CD4-positive, alpha-beta T cell (primary cell): ENCODE measurements around the gene PANX2. TPM values are rescaled to one million over a fixed set of nuclear protein-coding genes. Genes with fewer than 3 reads are reported as not detected.
A peak's percentile ranks its signal among the peaks of the same experiment; 100 is the strongest.

ENCODE experiments used
- ATAC-seq: fragments of 200-7000 bp; cut with Tn5 transposase; one replicate; pipeline ENCODE4 v1.10.0; 2022; ENCODE audit warnings: mild to moderate bottlenecking; ENCODE audit not compliant: poor library complexity
- CTCF ChIA-PET: fragments of 350-600 bp; sonication (Branson Sonifier 250); formaldehyde crosslinking; loops from one replicate; lab custom pipeline; 2021; ENCODE audit warnings: antibody characterized with exemption, inconsistent platforms; lab: Charles Lee
- POLR2A ChIA-PET: fragments of 350-600 bp; sonication (Branson Sonifier 250); formaldehyde crosslinking; loops from one replicate; lab custom pipeline; 2021; ENCODE audit warnings: antibody characterized with exemption, inconsistent platforms; lab: Charles Lee
- DNase-seq, 14 experiments: peaks; one replicate each; pipeline ENCODE4 v3.0.0-alpha.2; 2013 to 2020; ENCODE audit warnings: mixed read lengths in 2 of 14
- H3K27ac ChIP-seq, 2 donors: one replicate each; pipeline versions ENCODE4 v1.5.1 to v1.7.0; 2013; ENCODE audit warnings: low read length in 2 of 2, low read depth in 1 of 2, mild to moderate bottlenecking in 1 of 2
- H3K27me3 ChIP-seq, 2 experiments: 1 replicate in 1 of 2; 2 replicates in 1 of 2; pipeline versions ENCODE4 v1.6.1 to v1.7.0; 2013; ENCODE audit warnings: low read length in 2 of 2, control low read depth in 1 of 2, mild to moderate bottlenecking in 1 of 2, moderate library complexity in 1 of 2; ENCODE audit not compliant: insufficient read depth in 2 of 2, control insufficient read depth in 1 of 2
- H3K36me3 ChIP-seq: one replicate; pipeline ENCODE4 v1.6.1; 2013; ENCODE audit warnings: low read length, control low read depth; ENCODE audit not compliant: insufficient read depth
- H3K4me1 ChIP-seq: one replicate; pipeline ENCODE4 v1.6.1; 2013; ENCODE audit warnings: low read length, control low read depth; ENCODE audit not compliant: insufficient read depth
- H3K4me3 ChIP-seq: one replicate; pipeline ENCODE4 v1.5.1; 2013; ENCODE audit warnings: mild to moderate bottlenecking, low read length, moderate library complexity
- H3K9me3 ChIP-seq, 2 experiments: 1 replicate in 1 of 2; 2 replicates in 1 of 2; pipeline versions ENCODE4 v1.6.1 to v1.7.0; 2013; ENCODE audit warnings: low read length in 2 of 2, mild to moderate bottlenecking in 2 of 2, control low read depth in 1 of 2, moderate library complexity in 1 of 2; ENCODE audit not compliant: control insufficient read depth in 1 of 2, insufficient read depth in 1 of 2
- H3K27ac Mint-ChIP-seq: one replicate; pipeline ENCODE4 v1.8.0; 2020; ENCODE audit warnings: mixed read lengths
- H3K27me3 Mint-ChIP-seq: one replicate; pipeline ENCODE4 v1.8.0; 2021; ENCODE audit warnings: mixed read lengths
- H3K36me3 Mint-ChIP-seq: one replicate; pipeline ENCODE4 v1.8.0; 2021; ENCODE audit warnings: low read depth, mixed read lengths
- H3K4me1 Mint-ChIP-seq: one replicate; pipeline ENCODE4 v1.8.0; 2021; ENCODE audit warnings: low read depth, mixed read lengths
- H3K4me3 Mint-ChIP-seq: one replicate; pipeline ENCODE4 v1.8.0; 2020; ENCODE audit warnings: mild to moderate bottlenecking, mixed read lengths
- H3K9me3 Mint-ChIP-seq: one replicate; pipeline ENCODE4 v1.8.0; 2020; ENCODE audit warnings: mixed read lengths
- CTCF ChIP-seq: fragments of 200-600 bp; IDR thresholded peaks from one replicate; pipeline ENCODE4 v1.8.0; 2022; ENCODE audit warnings: antibody characterized with exemption, mild to moderate bottlenecking
- intact Hi-C, 2 experiments: fragments of 100-400 bp; cut with DNase I in 1 of 2; cut with micrococcal nuclease in 1 of 2; formaldehyde crosslinking; loops; one replicate each; pipeline versions ENCODE4 v1.15.1 to v1.9.0; 2023 to 2025; cut with DNase I, micrococcal nuclease
- total RNA-seq, 174 experiments: library from RNA in 2 of 174; stranded (reverse) in 2 of 174; gene quantifications; one replicate each; pipeline ENCODE4 v1.2.3 and lab custom pipeline; 2021 to 2026

Gene PANX2
- total RNA-seq, 2 experiments from 2014 or later = 0.11 to 0.16 TPM

- ATAC-seq = no peak
These were observed 44.9 kb downstream of the PANX2 start for GRCh38 chr22:50215297-50216054.

GRCh38 chr22:50216055-50216683 is 45.6 kb downstream of the PANX2 start:
- no peak for TF ChIP-seq CTCF
- CTCF ChIA-PET = no interaction called here
- peaks cover 72% of the 10 kb centered on the region for H3K36me3 ChIP-seq
- ATAC-seq (no peak), DNase-seq (peak in 1 of 14 experiments; percentile 30)
- H3K27me3 ChIP-seq = no peaks in the 10 kb centered on the region
- no peaks in the 10 kb centered on the region for H3K9me3 ChIP-seq
- H3K27ac ChIP-seq = no peak overlapping the region
- no peak overlapping the region for H3K4me3 ChIP-seq
- H3K4me1 Mint-ChIP-seq = peaks cover 15% of the 10 kb centered on the region
- POLR2A ChIA-PET = interaction anchor here (0.9 kb wide), 1 partner anchor 25 kb away, joined by 3 read pairs; no protein-coding TSS in a partner anchor
- peaks cover 79% of the 10 kb centered on the region for H3K36me3 Mint-ChIP-seq
- intact Hi-C loops = no loop called here
- no peaks in the 10 kb centered on the region for H3K27me3 Mint-ChIP-seq
- H3K9me3 Mint-ChIP-seq = no peaks in the 10 kb centered on the region
- no peak overlapping the region for H3K27ac Mint-ChIP-seq
- no peaks in the 10 kb centered on the region for H3K4me1 ChIP-seq
- no peak overlapping the region for H3K4me3 Mint-ChIP-seq

More at GRCh38 chr22:50215297-50216054, 44.9 kb downstream of the PANX2 start:
- no peaks in the 10 kb centered on the region for H3K9me3 ChIP-seq
- H3K9me3 Mint-ChIP-seq = no peaks in the 10 kb centered on the region
- intact Hi-C loops = no loop called here
- H3K4me1 ChIP-seq = peaks cover 2% of the 10 kb centered on the region
- peak overlapping the region; percentile 35 for H3K27ac Mint-ChIP-seq
- H3K4me1 Mint-ChIP-seq = peaks cover 15% of the 10 kb centered on the region
- no peaks in the 10 kb centered on the region for H3K27me3 ChIP-seq
- H3K36me3 ChIP-seq = peaks cover 72% of the 10 kb centered on the region
- peak in 1 of 14 experiments; percentile 32 for DNase-seq
- H3K4me3 ChIP-seq = no peak overlapping the region
- H3K27me3 Mint-ChIP-seq = no peaks in the 10 kb centered on the region
- TF ChIP-seq CTCF = no peak
- H3K4me3 Mint-ChIP-seq = no peak overlapping the region
- peaks cover 77% of the 10 kb centered on the region for H3K36me3 Mint-ChIP-seq
- ChIA-PET POLR2A (interaction anchor here (0.9 kb wide), 1 partner anchor 24 kb away, joined by 3 read pairs; no protein-coding TSS in a partner anchor), CTCF (interaction anchor here (1.2 kb wide), 1 partner anchor 67 kb away, joined by 3 read pairs; no protein-coding TSS in a partner anchor)
- H3K27ac ChIP-seq = no peak overlapping the region

- DNase-seq = peak in 1 of 14 experiments; percentile 37
These were observed 46.4 kb downstream of the PANX2 start for GRCh38 chr22:50216684-50217520.

More at GRCh38 chr22:50216684-50217520, 46.4 kb downstream of the PANX2 start:
- H3K9me3 Mint-ChIP-seq = no peaks in the 10 kb centered on the region
- H3K27ac Mint-ChIP-seq = no peak overlapping the region
- POLR2A ChIA-PET = no interaction called here
- ATAC-seq = no peak
- intact Hi-C loops = no loop called here
- peaks cover 78% of the 10 kb centered on the region for H3K36me3 Mint-ChIP-seq
- H3K4me3 ChIP-seq = no peak overlapping the region
- CTCF ChIA-PET = no interaction called here
- peaks cover 75% of the 10 kb centered on the region for H3K36me3 ChIP-seq
- H3K4me1 Mint-ChIP-seq = peaks cover 15% of the 10 kb centered on the region
- no peaks in the 10 kb centered on the region for H3K27me3 Mint-ChIP-seq
- no peaks in the 10 kb centered on the region for H3K4me1 ChIP-seq
- H3K27me3 ChIP-seq = no peaks in the 10 kb centered on the region
- TF ChIP-seq CTCF = no peak
- no peaks in the 10 kb centered on the region for H3K9me3 ChIP-seq
- H3K27ac ChIP-seq = no peak overlapping the region
- H3K4me3 Mint-ChIP-seq = peak overlapping the region; percentile 15
